T1000 (cell line): ENCODE measurements around the gene ENTPD5.
A peak's percentile ranks its signal among the peaks of the same experiment; 100 is the strongest.
"Not testable (repeated sequence)": the region's sequence is repeated elsewhere in the genome, so short reads cannot be mapped to it uniquely, and the experiment has no call there.

Experiments used
- DNase-seq: peaks from one replicate; lab custom pipeline; 2025; ENCODE audit warnings: mixed read lengths; lab: John Stamatoyannopoulos, UW

The ENTPD5 gene

GRCh38 chr14:74005664-74006063 lies 13.4 kb downstream of the ENTPD5 start:
- not testable (repeated sequence) for DNase-seq

GRCh38 chr14:73998726-73999125 lies 20.4 kb downstream of the ENTPD5 start:
- DNase-seq, result no peak

DNA sequence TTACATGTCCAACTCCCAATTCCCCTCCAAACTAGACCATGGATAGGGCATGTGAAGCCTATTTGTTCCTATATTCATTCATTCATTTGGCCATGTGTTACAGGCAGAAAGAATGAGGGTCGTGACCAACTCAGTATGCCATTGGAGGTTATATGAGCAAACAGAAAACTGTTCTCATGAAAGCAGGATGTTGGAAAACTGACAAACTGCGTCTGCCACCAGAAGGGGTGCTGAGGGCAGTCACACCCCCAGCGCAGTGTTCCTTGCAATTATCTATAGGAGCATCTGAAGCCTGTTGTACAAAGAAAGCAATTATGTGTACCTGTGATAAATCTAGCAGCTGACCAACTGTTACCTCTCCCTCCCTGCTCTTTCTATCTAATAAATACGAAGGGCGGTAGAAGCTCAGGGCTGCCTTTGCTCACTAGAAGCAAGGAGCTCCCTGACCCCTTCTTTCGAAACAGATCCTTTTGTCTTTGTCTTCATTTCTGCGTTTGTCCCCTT lies 21.1 kb downstream of the ENTPD5 start:
- no peak for DNase-seq

DNA sequence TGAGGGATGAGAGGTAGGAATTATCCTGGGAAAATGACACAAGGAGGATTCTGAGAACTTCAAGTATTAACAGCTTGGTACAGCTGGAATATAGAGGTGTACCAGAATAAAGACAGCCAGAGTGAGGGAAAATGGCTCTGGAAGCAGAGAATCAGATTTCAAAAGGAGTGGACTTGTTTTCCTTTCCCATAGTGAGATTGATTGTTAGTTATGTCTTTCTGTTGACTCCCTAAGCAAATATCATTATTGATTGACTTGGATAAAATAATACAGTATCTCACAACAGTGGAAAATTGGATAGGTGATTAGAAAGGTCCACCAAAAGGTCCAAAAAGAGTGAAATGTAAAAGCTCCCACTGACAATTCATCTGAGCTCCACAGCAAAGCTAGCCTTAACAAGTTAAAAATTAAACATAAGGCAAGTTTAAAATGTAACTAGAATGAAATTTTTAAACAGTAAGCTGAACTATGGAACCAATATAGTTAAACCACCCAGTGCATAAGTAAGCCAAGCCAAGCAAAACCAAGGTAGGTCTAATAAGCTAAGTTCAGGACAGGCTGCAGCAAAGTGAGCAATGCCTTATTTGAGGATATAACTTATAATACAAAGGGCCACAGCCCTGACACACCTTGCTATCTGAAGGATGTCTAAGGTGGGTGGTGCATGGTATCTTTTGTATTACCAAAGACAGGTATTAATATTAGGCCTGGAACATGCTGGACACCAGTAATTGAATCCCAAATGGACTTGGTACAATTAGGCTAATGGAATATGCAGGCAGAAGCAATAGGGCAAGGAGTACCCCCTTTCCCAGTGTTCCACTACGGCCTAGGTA lies 21.8 kb downstream of the ENTPD5 start:
- DNase-seq, result no peak

GRCh38 chr14:73996731-73997107 lies 22.4 kb downstream of the ENTPD5 start:
- no peak for DNase-seq

- DNase-seq, result no peak
Measured at GRCh38 chr14:73995977-73996378, 23.1 kb downstream of the ENTPD5 start.

- not testable (repeated sequence) for DNase-seq
Measured at GRCh38 chr14:73994926-73995325, 24.2 kb downstream of the ENTPD5 start.

DNA sequence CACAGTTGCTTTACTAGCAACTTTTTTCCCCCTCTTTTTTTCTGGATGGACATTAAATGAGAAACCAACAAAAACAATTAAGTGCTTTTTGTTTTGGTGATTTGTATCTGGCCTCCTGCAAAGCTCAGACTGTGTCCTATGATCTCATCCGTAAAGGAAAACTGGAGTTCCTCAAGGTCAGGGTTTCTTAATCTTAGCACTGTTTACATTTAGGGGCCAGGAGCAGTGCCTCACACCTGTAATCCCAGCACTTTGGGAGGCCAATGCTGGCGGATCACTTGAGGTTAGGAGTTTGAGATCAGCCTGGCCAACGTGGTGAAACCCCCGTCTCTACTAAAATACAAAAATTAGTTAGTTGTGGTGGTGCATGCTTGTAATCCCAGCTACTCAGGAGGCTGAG lies 28.0 kb downstream of the ENTPD5 start:
- DNase-seq, result no peak

GRCh38 chr14:73988656-73989055 lies 30.4 kb downstream of the ENTPD5 start:
- not testable (repeated sequence) for DNase-seq

DNA sequence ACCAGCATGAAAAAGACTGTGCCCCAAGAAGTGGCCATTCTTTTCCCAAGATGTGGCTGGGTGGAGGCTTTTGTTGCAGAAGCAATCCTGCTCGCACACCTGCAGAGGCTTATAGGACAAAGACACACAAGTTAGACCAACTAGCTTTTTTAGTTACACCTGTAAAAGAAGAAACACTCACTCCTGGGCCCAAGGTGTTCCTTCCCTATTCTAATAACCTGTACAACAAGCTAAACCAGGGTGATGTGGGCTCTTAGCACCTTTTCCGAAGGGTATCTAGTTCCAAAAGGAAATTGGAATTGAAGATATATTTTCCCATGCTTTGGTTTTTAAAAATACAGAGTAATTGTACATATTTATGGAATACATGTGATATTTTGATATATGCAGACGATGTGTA lies 31.0 kb downstream of the ENTPD5 start:
- DNase-seq, result no peak

DNA sequence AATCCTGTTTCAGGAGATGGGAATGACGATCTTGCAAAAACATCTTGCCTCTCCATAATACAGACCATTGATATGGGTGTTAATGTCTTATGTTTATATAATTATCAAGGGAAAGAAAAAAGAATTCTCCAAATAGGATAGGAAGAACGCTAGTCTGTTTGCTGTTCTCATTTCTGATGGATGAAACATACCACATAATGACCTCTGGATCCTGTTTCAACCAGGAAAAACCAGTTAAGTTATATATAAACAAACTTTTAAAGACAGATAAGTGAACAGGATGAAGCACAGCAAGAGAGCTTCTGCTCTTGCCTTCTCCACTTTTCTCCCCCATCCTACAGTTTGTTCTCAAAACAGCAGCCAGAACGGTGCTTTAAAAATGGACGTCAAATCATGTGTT lies 41.2 kb downstream of the ENTPD5 start:
- no peak for DNase-seq

DNA sequence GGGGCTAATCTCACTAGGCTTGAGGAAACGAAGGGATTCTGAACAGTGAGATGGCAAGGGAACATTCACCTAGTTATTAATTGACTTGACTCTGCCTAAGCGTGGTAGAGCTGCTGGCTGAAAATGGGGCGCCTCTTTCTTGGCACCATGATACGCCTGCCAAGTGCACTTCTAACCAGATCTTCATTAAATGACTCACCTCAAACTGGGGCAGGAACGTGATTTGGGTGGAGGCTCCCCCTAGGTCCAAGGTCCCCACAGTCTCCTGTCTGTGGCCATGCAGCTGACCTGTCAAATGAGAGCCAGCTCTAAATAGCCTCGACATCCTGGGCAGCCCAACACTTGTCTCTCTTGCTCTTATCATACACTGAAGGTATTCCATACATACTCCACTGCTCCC lies 43.0 kb downstream of the ENTPD5 start:
- DNase-seq, result no peak

DNA sequence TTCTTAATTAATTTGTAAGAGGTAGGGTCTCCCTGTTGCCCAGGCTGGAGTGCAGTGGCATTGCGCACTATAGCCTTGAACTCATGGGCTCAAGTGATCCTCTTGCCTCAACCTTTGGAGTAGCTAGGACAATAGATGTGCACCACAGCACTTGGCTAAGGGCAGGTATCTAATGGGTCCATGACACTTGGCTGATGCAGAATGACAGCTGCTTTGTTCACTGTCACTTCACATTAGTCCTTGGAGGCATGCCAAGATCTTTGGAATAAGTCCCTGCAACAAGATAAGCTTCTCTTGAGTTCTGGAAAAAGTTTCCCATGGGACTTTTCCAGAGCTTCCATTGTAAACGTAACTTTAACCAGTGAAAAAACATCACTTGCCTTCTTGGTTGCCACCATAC lies 45.6 kb downstream of the ENTPD5 start:
- no peak for DNase-seq

DNA sequence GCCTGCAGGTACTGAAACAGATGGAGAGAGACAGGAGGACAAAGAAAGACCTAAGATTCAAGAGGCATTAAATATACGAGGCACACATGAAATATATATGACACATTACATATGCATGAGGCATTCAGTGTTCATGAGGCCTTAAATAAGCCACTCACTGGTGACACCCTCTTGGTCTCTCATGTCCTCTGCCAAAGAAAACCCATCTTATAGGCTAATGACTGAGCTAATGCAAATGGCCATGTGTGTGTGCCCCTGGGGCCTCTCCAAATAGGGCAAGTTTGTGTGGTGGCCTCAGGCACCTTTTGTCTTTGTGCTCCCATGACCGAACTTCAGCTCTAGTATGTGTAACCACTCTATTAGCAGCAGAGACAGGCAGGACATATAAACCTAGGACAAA lies 50.2 kb downstream of the ENTPD5 start:
- no peak for DNase-seq

DNA sequence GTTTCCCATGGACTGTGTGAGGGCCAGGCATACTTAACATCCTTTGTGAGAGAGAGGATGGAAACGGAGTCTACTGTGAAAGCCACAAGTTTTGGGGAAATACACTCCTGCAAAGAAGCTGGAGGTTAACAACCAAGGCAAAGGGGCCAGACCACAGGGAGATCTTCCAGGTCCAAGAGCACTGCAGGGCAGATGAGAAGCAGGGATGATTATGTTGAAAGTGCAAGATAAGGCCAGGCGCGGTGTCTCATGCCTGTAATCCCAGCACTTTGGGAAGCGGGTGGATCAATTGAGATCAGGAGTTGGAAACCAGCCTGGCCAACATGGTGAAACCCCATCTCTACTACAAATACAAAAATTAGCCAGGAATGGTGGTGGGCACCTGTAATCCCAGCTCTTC lies 53.9 kb downstream of the ENTPD5 start:
- DNase-seq, result no peak

DNA sequence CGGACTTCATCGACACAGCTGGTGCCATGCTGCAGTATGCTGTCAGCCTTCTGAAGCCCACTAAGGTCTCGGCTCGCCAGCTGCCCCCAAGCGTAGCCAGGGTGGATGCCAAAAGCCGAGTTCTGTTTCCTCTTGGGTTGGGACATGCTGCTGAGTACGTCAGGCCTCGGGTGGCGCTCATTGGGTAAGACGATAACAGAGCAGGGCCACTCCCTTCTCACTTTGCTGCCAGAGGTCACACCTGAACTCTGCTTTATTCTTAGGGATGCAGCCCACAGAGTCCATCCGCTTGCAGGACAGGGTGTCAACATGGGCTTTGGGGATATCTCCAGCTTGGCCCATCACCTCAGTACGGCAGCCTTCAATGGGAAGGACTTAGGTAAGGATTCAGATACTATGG lies 57.9 kb downstream of the ENTPD5 start:
- no peak for DNase-seq

DNA sequence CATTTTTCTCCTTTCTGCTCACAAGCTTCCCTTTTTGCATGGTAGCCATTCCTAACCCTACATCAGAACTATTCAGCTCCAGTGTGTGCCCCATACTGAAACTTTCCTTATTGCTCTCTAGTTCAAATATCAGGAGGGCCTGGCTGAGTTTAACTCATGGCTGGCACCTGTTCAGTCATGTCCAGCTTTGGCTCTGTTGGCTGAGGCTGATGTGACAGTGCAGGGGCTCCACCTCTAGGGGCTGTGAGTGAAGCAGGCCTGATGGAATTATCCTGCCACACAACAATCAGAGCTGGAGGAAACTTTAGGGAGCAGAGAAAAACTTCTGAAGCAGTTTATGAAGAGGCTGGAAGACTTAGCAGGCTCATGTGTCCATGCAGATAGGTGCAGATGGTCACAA lies 60.5 kb downstream of the ENTPD5 start:
- no peak for DNase-seq

DNA sequence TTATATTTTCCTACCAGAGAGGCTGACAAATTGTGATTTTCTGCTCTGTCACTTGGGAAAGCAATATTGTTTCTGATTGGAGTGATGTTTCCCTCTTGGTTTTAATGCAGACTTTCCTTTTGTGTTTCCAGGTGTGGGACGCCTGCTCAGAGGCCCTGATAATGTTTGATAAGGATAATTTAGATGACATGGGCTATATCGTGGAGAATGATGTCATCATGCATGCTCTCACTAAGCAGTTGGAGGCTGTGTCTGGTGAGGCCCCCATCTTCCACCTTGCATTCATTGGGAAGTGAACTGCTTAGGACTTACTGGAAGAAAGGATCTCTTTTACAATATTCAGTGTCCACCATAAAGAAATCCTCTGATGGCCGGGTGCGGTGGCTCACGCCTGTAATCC lies 63.4 kb downstream of the ENTPD5 start:
- DNase-seq, result no peak

DNA sequence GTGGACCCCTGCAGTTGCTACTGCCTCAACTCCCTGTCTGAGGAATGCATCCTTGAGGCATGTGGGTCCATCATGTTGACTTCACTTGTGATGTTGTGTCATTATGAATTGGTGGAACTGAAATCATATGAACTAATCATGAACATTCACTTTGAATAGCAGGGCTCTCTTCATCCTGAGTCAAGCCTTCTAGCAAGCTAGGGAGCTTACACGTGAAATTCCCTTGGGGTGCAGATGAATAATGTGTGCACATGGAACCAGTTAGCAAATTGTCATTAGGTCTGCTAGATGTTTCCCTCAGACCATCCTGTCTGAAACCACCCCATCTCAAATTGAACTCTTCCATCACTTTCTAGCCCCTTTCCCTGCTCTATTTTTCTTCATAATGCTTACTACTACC lies 65.4 kb downstream of the ENTPD5 start:
- DNase-seq, result no peak

- peak; percentile 95 for DNase-seq
Measured at GRCh38 chr14:73949752-73950734, 69.0 kb downstream of the ENTPD5 start, which contains the start of the genes COQ6 and FAM161B. TSS of gene COQ6 (plus strand) at chr14:73950302. CDS start at chr14:73950333, 31 bp downstream. TSS of gene FAM161B (minus strand) at chr14:73950094. CDS start at chr14:73950026, 68 bp downstream.

DNA sequence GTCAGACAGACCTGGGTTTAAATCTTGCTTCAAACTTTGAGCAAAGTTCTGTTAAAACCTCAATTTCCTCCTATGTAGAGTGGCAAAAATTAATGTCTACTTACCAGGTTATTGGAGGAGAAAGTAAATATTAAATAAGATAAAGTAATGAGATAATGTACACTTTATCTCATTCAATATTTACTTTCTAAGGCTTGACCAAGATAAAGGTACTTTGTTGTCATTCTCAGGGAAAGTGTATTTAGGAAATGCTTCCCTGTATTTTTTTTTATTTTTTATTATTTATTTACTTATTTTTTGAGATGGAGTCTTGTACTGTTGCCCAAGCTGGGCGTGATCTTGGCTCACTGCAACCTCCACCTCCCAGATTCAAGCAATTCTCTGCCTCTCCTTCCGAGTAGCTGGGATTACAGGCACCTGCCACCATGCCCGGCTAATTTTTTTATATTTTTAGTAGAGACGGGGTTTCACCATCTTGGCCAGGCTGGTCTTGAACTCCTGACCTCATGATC lies 73.9 kb downstream of the ENTPD5 start:
- no peak for DNase-seq

DNA sequence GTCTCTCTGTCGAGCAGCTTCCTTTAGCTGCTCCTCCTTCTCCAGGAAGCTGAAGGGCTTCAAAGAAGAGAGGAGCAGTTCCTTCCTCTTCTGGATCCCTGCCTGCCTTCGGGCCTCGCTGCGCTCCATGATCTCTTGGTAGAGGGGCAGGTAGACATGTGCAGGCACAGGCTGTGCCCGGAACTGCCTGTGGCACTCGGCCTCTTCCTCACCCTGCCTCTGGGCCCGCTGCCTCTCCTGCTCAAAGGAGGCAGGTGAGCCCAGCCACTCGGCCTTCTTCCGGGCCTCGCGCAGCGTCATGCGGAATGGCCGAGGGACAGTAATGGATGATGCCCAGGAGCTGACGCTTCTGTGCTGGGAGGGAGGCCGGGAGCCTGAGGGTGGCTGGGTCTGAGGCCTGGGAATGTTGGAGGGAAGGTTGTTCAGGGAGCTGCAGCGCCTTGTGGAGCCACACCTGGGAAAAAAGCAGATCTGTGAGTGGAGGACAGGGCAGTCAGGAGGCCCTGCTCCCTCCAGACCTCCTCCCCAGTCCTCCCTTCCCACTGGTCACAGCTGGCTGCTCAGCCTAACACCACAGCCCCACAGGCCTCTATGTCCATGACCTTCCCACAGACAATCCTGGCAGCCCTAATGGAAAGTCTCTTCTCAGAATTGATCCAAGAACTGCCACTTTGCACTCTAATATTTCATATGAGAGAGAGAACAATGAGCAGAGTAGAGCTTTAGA lies 74.5 kb downstream of the ENTPD5 start:
- no peak for DNase-seq
